Mesodermal cell (in vitro differentiated cells): ENCODE data around the gene ST6GAL2.

Experiments used
- H3K27ac ChIP-seq: 2 replicates; pipeline ENCODE4 v1.7.0; 2013; ENCODE audit warnings: mild to moderate bottlenecking, low read depth, low read length, moderate library complexity; ENCODE audit not compliant: severe bottlenecking
- H3K36me3 ChIP-seq: 2 replicates; pipeline ENCODE4 v1.7.1; 2013; ENCODE audit warnings: mild to moderate bottlenecking, low read length, moderate library complexity; ENCODE audit not compliant: control insufficient read depth, insufficient read depth
- H3K4me1 ChIP-seq: one replicate; pipeline ENCODE4 v1.7.1; 2013; ENCODE audit warnings: mild to moderate bottlenecking, low read length; ENCODE audit not compliant: insufficient read depth, control insufficient read depth, poor library complexity, severe bottlenecking
- H3K4me3 ChIP-seq: 2 replicates; pipeline ENCODE4 v1.7.0; 2013; ENCODE audit warnings: low read length, control low read depth, mild to moderate bottlenecking; ENCODE audit not compliant: insufficient read depth, poor library complexity, severe bottlenecking; ENCODE audit errors: extremely low read depth
- H3K9me3 ChIP-seq: 2 replicates; pipeline ENCODE4 v1.7.1; 2013; ENCODE audit warnings: mild to moderate bottlenecking, low read length, moderate library complexity; ENCODE audit not compliant: control insufficient read depth
- WGBS, 2 experiments: methylation state at CpG; one replicate each; pipeline ENCODE4 v1.1.5; 2013; ENCODE audit warnings: missing lambda C conversion rate in 2 of 2; ENCODE audit not compliant: insufficient coverage in 2 of 2; 5-methylcytosine and 5-hydroxymethylcytosine counted together

The ST6GAL2 gene

GRCh38 chr2:106825161-106825560 is 60.8 kb downstream of the ST6GAL2 start:
- WGBS, 2 experiments: 83% methylated on average over 1 of the region's 1 CpG; no CpG with 5 or more reads in 1 of the 2 experiments
- no peaks in the 10 kb centered on the region for H3K36me3 ChIP-seq
- H3K27ac ChIP-seq: no peak overlapping the region
- H3K4me3 ChIP-seq: no peak overlapping the region
- H3K4me1 ChIP-seq: no peaks in the 10 kb centered on the region
- H3K9me3 ChIP-seq: peaks cover 4% of the 10 kb centered on the region

- Histone ChIP-seq H3K4me1 (no peaks in the 10 kb centered on the region), H3K36me3 (no peaks in the 10 kb centered on the region), H3K9me3 (no peaks in the 10 kb centered on the region), H3K4me3 (no peak overlapping the region), H3K27ac (no peak overlapping the region)
- 88 to 94% methylated on average over 3 to 4 of the region's 4 CpGs for WGBS, 2 experiments
These were observed 69.0 kb downstream of the ST6GAL2 start for GRCh38 chr2:106816974-106817373.

- Histone ChIP-seq H3K9me3 (no peaks in the 10 kb centered on the region), H3K27ac (no peak overlapping the region), H3K4me3 (no peak overlapping the region), H3K4me1 (no peaks in the 10 kb centered on the region), H3K36me3 (no peaks in the 10 kb centered on the region)
- WGBS, 2 experiments: 78 to 100% methylated on average over 1 to 4 of the region's 5 CpGs
These were observed 73.1 kb downstream of the ST6GAL2 start for GRCh38 chr2:106812841-106813240.

- Histone ChIP-seq H3K9me3 (no peaks in the 10 kb centered on the region), H3K27ac (no peak overlapping the region), H3K36me3 (no peaks in the 10 kb centered on the region), H3K4me3 (no peak overlapping the region), H3K4me1 (no peaks in the 10 kb centered on the region)
- WGBS, 2 experiments: 100% methylated on average over 1 of the region's 4 CpGs; no CpG with 5 or more reads in 1 of the 2 experiments
These were observed 73.6 kb downstream of the ST6GAL2 start for GRCh38 chr2:106812383-106812782.

GRCh38 chr2:106805716-106806115 is 80.3 kb downstream of the ST6GAL2 start:
- Histone ChIP-seq H3K4me3 (no peak overlapping the region), H3K4me1 (no peaks in the 10 kb centered on the region), H3K9me3 (no peaks in the 10 kb centered on the region), H3K36me3 (no peaks in the 10 kb centered on the region), H3K27ac (no peak overlapping the region)
- 83 to 88% methylated on average over 2 of the region's 2 CpGs for WGBS, 2 experiments

- no CpG with 5 or more reads among the region's 1 CpG for WGBS, 2 experiments
These were observed 81.8 kb downstream of the ST6GAL2 start for GRCh38 chr2:106804161-106804560.

GRCh38 chr2:106800976-106801655 is 84.9 kb downstream of the ST6GAL2 start:
- H3K27ac ChIP-seq: no peak overlapping the region
- no peaks in the 10 kb centered on the region for H3K9me3 ChIP-seq
- no peak overlapping the region for H3K4me3 ChIP-seq
- 59 to 80% methylated on average over 6 to 8 of the region's 10 CpGs for WGBS, 2 experiments
- no peaks in the 10 kb centered on the region for H3K36me3 ChIP-seq
- peaks cover 11% of the 10 kb centered on the region for H3K4me1 ChIP-seq

More at GRCh38 chr2:106804161-106804560, 81.8 kb downstream of the ST6GAL2 start:
- no peaks in the 10 kb centered on the region for H3K36me3 ChIP-seq
- no peak overlapping the region for H3K27ac ChIP-seq
- H3K9me3 ChIP-seq: no peaks in the 10 kb centered on the region
- H3K4me3 ChIP-seq: no peak overlapping the region
- peaks cover 9% of the 10 kb centered on the region for H3K4me1 ChIP-seq

GRCh38 chr2:106800180-106800579 is 85.8 kb downstream of the ST6GAL2 start:
- Histone ChIP-seq H3K36me3 (no peaks in the 10 kb centered on the region), H3K9me3 (no peaks in the 10 kb centered on the region), H3K4me1 (peaks cover 11% of the 10 kb centered on the region), H3K27ac (no peak overlapping the region), H3K4me3 (no peak overlapping the region)
- 100% methylated on average over 1 to 2 of the region's 4 CpGs for WGBS, 2 experiments

GRCh38 chr2:106798826-106799552 is 87.0 kb downstream of the ST6GAL2 start:
- Histone ChIP-seq H3K9me3 (no peaks in the 10 kb centered on the region), H3K4me3 (no peak overlapping the region), H3K36me3 (no peaks in the 10 kb centered on the region), H3K4me1 (peaks cover 11% of the 10 kb centered on the region), H3K27ac (no peak overlapping the region)
- WGBS, 2 experiments: 89 to 91% methylated on average over 4 to 5 of the region's 5 CpGs

- Histone ChIP-seq H3K4me1 (peaks cover 11% of the 10 kb centered on the region), H3K4me3 (no peak overlapping the region), H3K27ac (no peak overlapping the region), H3K36me3 (no peaks in the 10 kb centered on the region), H3K9me3 (no peaks in the 10 kb centered on the region)
- 95 to 96% methylated on average over 3 to 4 of the region's 5 CpGs for WGBS, 2 experiments
These were observed 88.5 kb downstream of the ST6GAL2 start for GRCh38 chr2:106797494-106797893.

- Histone ChIP-seq H3K27ac (no peak overlapping the region), H3K4me3 (no peak overlapping the region), H3K9me3 (peaks cover 7% of the 10 kb centered on the region), H3K36me3 (no peaks in the 10 kb centered on the region), H3K4me1 (no peaks in the 10 kb centered on the region)
- WGBS, 2 experiments: 100% methylated on average over 1 of the region's 2 CpGs; no CpG with 5 or more reads in 1 of the 2 experiments
These were observed 93.3 kb downstream of the ST6GAL2 start for GRCh38 chr2:106792671-106793070.
